Keratinocyte (primary cell): Measurements from ENCODE around the gene PARD3. TPM values are rescaled to one million over a fixed set of nuclear protein-coding genes. Genes with fewer than 3 reads are reported as not detected.

Source experiments
- DNase-seq: peaks from one replicate; pipeline ENCODE4 v3.0.0-alpha.2; 2011; ENCODE audit warnings: low read depth, missing footprints, low spot score
- FAIRE-seq: peaks from 2 replicates; lab custom pipeline; 2011; peaks lifted over from hg19 to GRCh38; lab: Jason Lieb, UNC
- H2AFZ ChIP-seq: 2 replicates; pipeline ENCODE4 v1.6.0; 2012; ENCODE audit warnings: low read length, control low read depth, inconsistent platforms; ENCODE audit not compliant: control insufficient read depth
- H3K27ac ChIP-seq: 2 replicates; pipeline ENCODE4 v1.5.1; 2011; ENCODE audit warnings: low read length; ENCODE audit not compliant: control insufficient read depth, insufficient read depth
- H3K27me3 ChIP-seq: 3 replicates; pipeline ENCODE4 v1.6.0; 2011; ENCODE audit warnings: low read length; ENCODE audit not compliant: control insufficient read depth, insufficient read depth; ENCODE audit errors: extremely low read depth
- H3K36me3 ChIP-seq, 2 experiments: 2 replicates in 1 of 2; 3 replicates in 1 of 2; pipeline ENCODE4 v1.5.1; 2011; ENCODE audit warnings: low read length in 2 of 2, mild to moderate bottlenecking in 1 of 2; ENCODE audit not compliant: control insufficient read depth in 2 of 2, insufficient read depth in 2 of 2; ENCODE audit errors: extremely low read depth in 1 of 2
- H3K4me1 ChIP-seq: 3 replicates; pipeline ENCODE4 v1.5.1; 2011; ENCODE audit warnings: low read length; ENCODE audit not compliant: control insufficient read depth, insufficient read depth; ENCODE audit errors: extremely low read depth
- H3K4me2 ChIP-seq: 3 replicates; pipeline ENCODE4 v1.6.0; 2011; ENCODE audit warnings: low read depth, low read length; ENCODE audit not compliant: control insufficient read depth, insufficient read depth; ENCODE audit errors: extremely low read depth
- H3K4me3 ChIP-seq, 3 experiments: fragments of 200-600 bp in 1 of 3; sonication (generic) in 1 of 3; 2 replicates in 2 of 3; 3 replicates in 1 of 3; pipeline ENCODE4 v1.5.1; 2011 to 2016; ENCODE audit warnings: low read length in 3 of 3, mild to moderate bottlenecking in 3 of 3, control low read depth in 2 of 3, inconsistent platforms in 1 of 3, low read depth in 1 of 3, mixed read lengths in 1 of 3, mixed run types in 1 of 3, moderate library complexity in 1 of 3; ENCODE audit not compliant: control insufficient read depth in 2 of 3, insufficient read depth in 2 of 3; ENCODE audit errors: extremely low read depth in 1 of 3
- H3K79me2 ChIP-seq: 2 replicates; pipeline ENCODE4 v1.6.0; 2012; ENCODE audit warnings: low read length; ENCODE audit not compliant: control insufficient read depth, insufficient read depth
- H3K9ac ChIP-seq: 3 replicates; pipeline ENCODE4 v1.6.0; 2011; ENCODE audit warnings: low read length; ENCODE audit not compliant: control insufficient read depth, insufficient read depth; ENCODE audit errors: extremely low read depth
- H3K9me1 ChIP-seq: 3 replicates; pipeline ENCODE4 v1.6.0; 2011; ENCODE audit warnings: low read length; ENCODE audit not compliant: control insufficient read depth, insufficient read depth; ENCODE audit errors: extremely low read depth
- H3K9me3 ChIP-seq: 2 replicates; pipeline ENCODE4 v1.5.1; 2012; ENCODE audit warnings: low read depth, low read length; ENCODE audit not compliant: control insufficient read depth
- H4K20me1 ChIP-seq: 3 replicates; pipeline ENCODE4 v1.6.0; 2011; ENCODE audit warnings: low read length; ENCODE audit not compliant: control insufficient read depth, insufficient read depth; ENCODE audit errors: extremely low read depth
- CTCF ChIP-seq, 3 experiments: IDR thresholded peaks in 1 of 3; conservative IDR thresholded peaks in 1 of 3; optimal IDR thresholded peaks in 1 of 3; 2 replicates in 2 of 3; 3 replicates in 1 of 3; pipeline versions ENCODE3 to v1.5.1; 2011; ENCODE audit warnings: low read length in 3 of 3, mild to moderate bottlenecking in 3 of 3, moderate library complexity in 2 of 3, control low read depth in 1 of 3, inconsistent platforms in 1 of 3; ENCODE audit not compliant: insufficient read depth in 2 of 3; ENCODE audit errors: extremely low read depth in 1 of 3
- EZH2 ChIP-seq: IDR thresholded peaks from one replicate; pipeline ENCODE4 v1.6.1; 2012; ENCODE audit warnings: inconsistent platforms, mild to moderate bottlenecking, low read length, moderate library complexity
- dilution Hi-C: fragments of 300-500 bp; cut with MboI; formaldehyde crosslinking; loops from one replicate; pipeline ENCODE4 v1.7.0; 2020; ENCODE audit warnings: low sequenced_read_pairs; ENCODE audit not compliant: extremely low pct_ligation_motif_present
- polyA plus RNA-seq, 5 experiments: library from polyadenylated mRNA; depleted of rRNA in 3 of 5; stranded (reverse) in 3 of 5; stranded (forward) in 1 of 5; unstranded in 1 of 5; fragments of >200 nt; gene quantifications; 1 replicate in 1 of 5; 2 replicates in 3 of 5; 3 replicates in 1 of 5; pipeline versions ENCODE4 v1.2.1 to v1.2.3, GENCODE V29; 2011 to 2012; ENCODE audit warnings: missing spikeins in 2 of 5, low read depth in 1 of 5, low replicate concordance in 1 of 5

Gene PARD3
- polyA plus RNA-seq, 1 donor (not counting 4 experiments of a cell fraction or from before 2014, with no cell fraction given), result 46.4 TPM

GRCh38 chr10:34547695-34548094, 267.4 kb downstream of the PARD3 start:
- Histone ChIP-seq H3K9me1 (no peaks in the 10 kb centered on the region), H3K4me3 (no peak overlapping the region), H3K9me3 (no peaks in the 10 kb centered on the region), H3K36me3 (peaks cover 0 to 2% of the 10 kb centered on the region in 2 experiments), H3K9ac (no peak overlapping the region), H2AFZ (no peak overlapping the region), H3K27ac (no peak overlapping the region), H3K79me2 (peaks cover 14% of the 10 kb centered on the region), H4K20me1 (no peaks in the 10 kb centered on the region), H3K27me3 (no peaks in the 10 kb centered on the region), H3K4me1 (no peaks in the 10 kb centered on the region), H3K4me2 (no peak overlapping the region)
- DNase-seq, result no peak
- TF ChIP-seq EZH2, result no peak
- no peak for TF ChIP-seq CTCF (optimal IDR thresholded peaks at IDR 0.05 in 1 of 3, IDR thresholded peaks at IDR 0.05 in 1 of 3, conservative IDR thresholded peaks at IDR 0.05 in 1 of 3; ENCODE audit: extremely low read depth in 1 of 3, insufficient read depth in 2 of 3, low read length in 3 of 3)
- dilution Hi-C loops, result no loop called here
- no peak for FAIRE-seq

- no peaks in the 10 kb centered on the region for H4K20me1 ChIP-seq
- TF ChIP-seq CTCF (optimal IDR thresholded peaks at IDR 0.05 in 1 of 3, IDR thresholded peaks at IDR 0.05 in 1 of 3, conservative IDR thresholded peaks at IDR 0.05 in 1 of 3; ENCODE audit: extremely low read depth in 1 of 3, insufficient read depth in 2 of 3, low read length in 3 of 3) (no peak), EZH2 (no peak)
- H3K4me1 ChIP-seq, result no peaks in the 10 kb centered on the region
- dilution Hi-C loops, result no loop called here
- no peaks in the 10 kb centered on the region for H3K27me3 ChIP-seq
- H3K9me1 ChIP-seq, result no peaks in the 10 kb centered on the region
- H3K36me3 ChIP-seq, result peaks cover 0 to 2% of the 10 kb centered on the region in 2 experiments
- no peaks in the 10 kb centered on the region for H3K9me3 ChIP-seq
- FAIRE-seq (no peak), DNase-seq (no peak)
- H2AFZ ChIP-seq, result no peak overlapping the region
- no peak overlapping the region for H3K9ac ChIP-seq
- H3K79me2 ChIP-seq, result peaks cover 14% of the 10 kb centered on the region
- no peak overlapping the region for H3K4me2 ChIP-seq
- no peak overlapping the region for H3K4me3 ChIP-seq
- no peak overlapping the region for H3K27ac ChIP-seq
These were observed 267.8 kb downstream of the PARD3 start for GRCh38 chr10:34547291-34547690.
